ENCODE results near the gene UBE3D.

GRCh38 chr6:82914511-82914910 is 151.1 kb downstream of the UBE3D start:
- TF ChIP-seq EZH2 (IDR thresholded peaks at IDR 0.05): no peak
- no peak for TF ChIP-seq POLR2AphosphoS5 (IDR thresholded peaks at IDR 0.05; ENCODE audit: borderline replicate concordance, low read depth, low read length)
- TF ChIP-seq FOXP2 (optimal IDR thresholded peaks at IDR 0.05; ENCODE audit: control extremely low read depth, extremely low read length, insufficient read depth): no peak
